HL-60 (cell line): ENCODE measurements around the gene SLC17A3.

ENCODE experiments used
- GABPA ChIP-seq: IDR thresholded peaks from 2 replicates; pipeline ENCODE4 v1.6.1; 2012; ENCODE audit warnings: low read depth
- POLR2AphosphoS5 ChIP-seq: IDR thresholded peaks from 2 replicates; pipeline ENCODE4 v1.6.1; 2012; ENCODE audit warnings: low read depth
- TF ChIP-seq, protein P1 (sequence below): IDR thresholded peaks from one replicate; pipeline ENCODE4 v1.5.1; 2011; ENCODE audit warnings: low read length, control low read depth, inconsistent platforms; ENCODE audit not compliant: insufficient read depth

DNA sequence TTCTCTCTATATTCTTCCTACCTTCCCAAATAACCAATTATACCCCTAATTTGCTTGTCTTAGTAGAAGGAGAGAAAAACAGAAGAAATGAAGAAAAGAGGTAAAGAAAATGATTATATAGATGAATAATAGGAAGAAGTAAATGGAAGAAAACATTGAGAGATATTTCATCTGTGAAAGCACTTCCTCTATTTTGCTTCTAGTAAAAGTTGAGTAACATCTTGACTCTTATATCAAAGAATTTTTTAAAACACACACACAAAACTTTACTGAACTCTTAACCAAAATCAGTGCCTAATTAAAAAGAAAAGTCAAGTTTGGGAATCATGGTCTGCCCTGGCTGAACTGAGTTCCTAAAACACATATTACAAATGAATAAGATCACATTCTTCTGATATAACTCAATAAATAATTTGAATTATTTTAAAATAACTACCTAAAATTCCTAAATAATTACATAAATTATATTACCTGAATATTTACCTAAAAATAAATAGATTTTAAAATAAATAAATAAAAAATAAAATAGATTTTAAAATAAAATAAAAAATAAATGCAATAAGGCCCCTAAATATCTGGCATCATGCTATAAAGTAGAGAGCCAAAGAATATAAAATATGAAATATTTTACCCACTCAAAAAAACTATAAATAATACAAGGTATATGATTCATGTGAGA, 47.6 kb upstream of the SLC17A3 start:
- no peak for TF ChIP-seq POLR2AphosphoS5
- TF ChIP-seq, protein P1, sequence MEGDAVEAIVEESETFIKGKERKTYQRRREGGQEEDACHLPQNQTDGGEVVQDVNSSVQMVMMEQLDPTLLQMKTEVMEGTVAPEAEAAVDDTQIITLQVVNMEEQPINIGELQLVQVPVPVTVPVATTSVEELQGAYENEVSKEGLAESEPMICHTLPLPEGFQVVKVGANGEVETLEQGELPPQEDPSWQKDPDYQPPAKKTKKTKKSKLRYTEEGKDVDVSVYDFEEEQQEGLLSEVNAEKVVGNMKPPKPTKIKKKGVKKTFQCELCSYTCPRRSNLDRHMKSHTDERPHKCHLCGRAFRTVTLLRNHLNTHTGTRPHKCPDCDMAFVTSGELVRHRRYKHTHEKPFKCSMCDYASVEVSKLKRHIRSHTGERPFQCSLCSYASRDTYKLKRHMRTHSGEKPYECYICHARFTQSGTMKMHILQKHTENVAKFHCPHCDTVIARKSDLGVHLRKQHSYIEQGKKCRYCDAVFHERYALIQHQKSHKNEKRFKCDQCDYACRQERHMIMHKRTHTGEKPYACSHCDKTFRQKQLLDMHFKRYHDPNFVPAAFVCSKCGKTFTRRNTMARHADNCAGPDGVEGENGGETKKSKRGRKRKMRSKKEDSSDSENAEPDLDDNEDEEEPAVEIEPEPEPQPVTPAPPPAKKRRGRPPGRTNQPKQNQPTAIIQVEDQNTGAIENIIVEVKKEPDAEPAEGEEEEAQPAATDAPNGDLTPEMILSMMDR, result no peak
- TF ChIP-seq GABPA, result no peak
